ENCODE results near the gene CLEC11A.

CLEC11A gene

GRCh38 chr19:50702871-50703829 is 20.0 kb upstream of the CLEC11A start:
- Histone ChIP-seq H3K4me1 (ENCODE audit: control insufficient read depth, low read length) (no peaks in the 10 kb centered on the region), H3F3A (ENCODE audit: control insufficient read depth, insufficient read depth) (no peaks in the 10 kb centered on the region), H3K9me2 (replicated peaks; ENCODE audit: control insufficient read depth, low read length) (no peaks in the 10 kb centered on the region), H3K27me3 (ENCODE audit: control insufficient read depth, low read length) (no peaks in the 10 kb centered on the region), H3K9me3 (ENCODE audit: control insufficient read depth, insufficient read depth, low read length) (no peaks in the 10 kb centered on the region), H3K4me2 (ENCODE audit: low read length) (no peak overlapping the region), H3K4me3 (ENCODE audit: low read length) (no peak overlapping the region), H3K79me2 (ENCODE audit: control insufficient read depth, low read length) (no peaks in the 10 kb centered on the region), H3K36me3 (ENCODE audit: control insufficient read depth, low read length) (no peaks in the 10 kb centered on the region), H4K20me1 (ENCODE audit: control insufficient read depth, insufficient read depth, low read depth, low read length) (no peaks in the 10 kb centered on the region), H3K27ac (ENCODE audit: low read depth, low read length) (no peak overlapping the region)
- TF ChIP-seq CTCF (IDR thresholded peaks at IDR 0.05; ENCODE audit: low read depth, low read length, poor library complexity, severe bottlenecking) (no peak), EZH2phosphoT487 (IDR thresholded peaks at IDR 0.05; ENCODE audit: borderline replicate concordance, low read length) (no peak)

GRCh38 chr19:50703915-50704796 is 19.0 kb upstream of the CLEC11A start:
- no peaks in the 10 kb centered on the region for H4K20me1 ChIP-seq (ENCODE audit: control insufficient read depth, insufficient read depth, low read depth, low read length)
- no peaks in the 10 kb centered on the region for H3K36me3 ChIP-seq (ENCODE audit: control insufficient read depth, low read length)
- no peaks in the 10 kb centered on the region for H3K79me2 ChIP-seq (ENCODE audit: control insufficient read depth, low read length)
- H3K27ac ChIP-seq (ENCODE audit: low read depth, low read length), result no peak overlapping the region
- H3F3A ChIP-seq (ENCODE audit: control insufficient read depth, insufficient read depth), result no peaks in the 10 kb centered on the region
- no peaks in the 10 kb centered on the region for H3K27me3 ChIP-seq (ENCODE audit: control insufficient read depth, low read length)
- no peak overlapping the region for H3K4me3 ChIP-seq (ENCODE audit: low read length)
- H3K9me2 ChIP-seq (replicated peaks; ENCODE audit: control insufficient read depth, low read length), result no peaks in the 10 kb centered on the region
- H3K4me2 ChIP-seq (ENCODE audit: low read length), result no peak overlapping the region
- TF ChIP-seq EZH2phosphoT487 (IDR thresholded peaks at IDR 0.05; ENCODE audit: borderline replicate concordance, low read length) (no peak), CTCF (IDR thresholded peaks at IDR 0.05; ENCODE audit: low read depth, low read length, poor library complexity, severe bottlenecking) (no peak)
- H3K4me1 ChIP-seq (ENCODE audit: control insufficient read depth, low read length), result no peaks in the 10 kb centered on the region
- no peaks in the 10 kb centered on the region for H3K9me3 ChIP-seq (ENCODE audit: control insufficient read depth, insufficient read depth, low read length)

GRCh38 chr19:50705422-50706019 is 17.6 kb upstream of the CLEC11A start:
- Histone ChIP-seq H3K4me3 (ENCODE audit: low read length) (no peak overlapping the region), H3K79me2 (ENCODE audit: control insufficient read depth, low read length) (no peaks in the 10 kb centered on the region), H3K27ac (ENCODE audit: low read depth, low read length) (no peak overlapping the region), H3K27me3 (ENCODE audit: control insufficient read depth, low read length) (no peaks in the 10 kb centered on the region), H3K9me3 (ENCODE audit: control insufficient read depth, insufficient read depth, low read length) (no peaks in the 10 kb centered on the region), H3K36me3 (ENCODE audit: control insufficient read depth, low read length) (no peaks in the 10 kb centered on the region), H3F3A (ENCODE audit: control insufficient read depth, insufficient read depth) (no peaks in the 10 kb centered on the region), H3K4me2 (ENCODE audit: low read length) (no peak overlapping the region), H4K20me1 (ENCODE audit: control insufficient read depth, insufficient read depth, low read depth, low read length) (no peaks in the 10 kb centered on the region), H3K4me1 (ENCODE audit: control insufficient read depth, low read length) (no peaks in the 10 kb centered on the region), H3K9me2 (replicated peaks; ENCODE audit: control insufficient read depth, low read length) (no peaks in the 10 kb centered on the region)
- TF ChIP-seq CTCF (IDR thresholded peaks at IDR 0.05; ENCODE audit: low read depth, low read length, poor library complexity, severe bottlenecking) (peak; percentile 66), EZH2phosphoT487 (IDR thresholded peaks at IDR 0.05; ENCODE audit: borderline replicate concordance, low read length) (no peak)
